Measurements from ENCODE around the gene GRM8. TPM values are rescaled to one million over a fixed set of nuclear protein-coding genes. Genes with fewer than 3 reads are reported as not detected.

Gene GRM8
- total and polyA plus RNA-seq, 10 of the 15 experiments (the other 5 are each of a cell fraction or from before 2014, with no cell fraction given) = 0.33 to 7.1 (median 0.45) TPM; not detected in 2

GRCh38 chr7:126662856-126663255 is 589.9 kb downstream of the GRM8 start:
- H3K4me2 ChIP-seq (ENCODE audit: control insufficient read depth, insufficient read depth) = no peak overlapping the region
- SMC1A ChIA-PET (ENCODE audit: uncharacterized antibody, unreplicated experiment) = interaction anchor here (1.0 to 2.8 kb wide), 13 partner anchors 9 to 212 kb away, joined by 3 to 18 read pairs (median 7); no protein-coding TSS in a partner anchor
- H3K4me1 ChIP-seq (ENCODE audit: control insufficient read depth, insufficient read depth, low read length) = peaks cover 20% of the 10 kb centered on the region
- in situ Hi-C loops (cut with MboI) = no loop called here
- no TSS peak for BruUV-seq (replicated peaks)
- no peak for FAIRE-seq
- H3K4me3 ChIP-seq = no peak overlapping the region
- H3K9me3 ChIP-seq (replicated peaks; ENCODE audit: control insufficient read depth, insufficient read depth, low read length) = peaks cover 26% of the 10 kb centered on the region
- no peaks in the 10 kb centered on the region for H3K27me3 ChIP-seq (replicated peaks in 1 of 2; ENCODE audit: control insufficient read depth in 2 of 2, insufficient read depth in 2 of 2, low read length in 1 of 2)
- CTCF ChIA-PET = interaction anchor here (0.7 to 2.2 kb wide), 12 partner anchors 9 to 95 kb away, joined by 3 to 9 read pairs (median 4); no protein-coding TSS in a partner anchor
- H3K79me2 ChIP-seq (ENCODE audit: control insufficient read depth, insufficient read depth, low read length) = no peaks in the 10 kb centered on the region
- H3K36me3 ChIP-seq (ENCODE audit: control insufficient read depth in 2 of 2, insufficient read depth in 2 of 2, low read length in 1 of 2) = no peaks in the 10 kb centered on the region
- H3K9ac ChIP-seq (ENCODE audit: control insufficient read depth, insufficient read depth, low read length) = no peak overlapping the region
- no peak for ATAC-seq
- TF ChIP-seq EP300 (IDR thresholded peaks at IDR 0.05; ENCODE audit: borderline replicate concordance in 1 of 2, control insufficient read depth in 1 of 2, low read depth in 2 of 2, low read length in 2 of 2) (no peak), RELA (IDR thresholded peaks at IDR 0.05; ENCODE audit: borderline replicate concordance, partially characterized antibody) (no peak), PBX3 (IDR thresholded peaks at IDR 0.05; ENCODE audit: insufficient replicate concordance, low read depth, low read length) (no peak), HCFC1 (IDR thresholded peaks at IDR 0.05; ENCODE audit: low read length) (no peak), RB1 (IDR thresholded peaks at IDR 0.05; ENCODE audit: borderline replicate concordance) (no peak), NFYA (IDR thresholded peaks at IDR 0.05; ENCODE audit: borderline replicate concordance, low read depth, low read length) (no peak), CEBPB (IDR thresholded peaks at IDR 0.05; ENCODE audit: borderline replicate concordance in 1 of 2, low read depth in 2 of 2, low read length in 2 of 2) (no peak), CHD1 (IDR thresholded peaks at IDR 0.05; ENCODE audit: low read depth, low read length) (no peak)
- TF ChIP-seq, protein P1, sequence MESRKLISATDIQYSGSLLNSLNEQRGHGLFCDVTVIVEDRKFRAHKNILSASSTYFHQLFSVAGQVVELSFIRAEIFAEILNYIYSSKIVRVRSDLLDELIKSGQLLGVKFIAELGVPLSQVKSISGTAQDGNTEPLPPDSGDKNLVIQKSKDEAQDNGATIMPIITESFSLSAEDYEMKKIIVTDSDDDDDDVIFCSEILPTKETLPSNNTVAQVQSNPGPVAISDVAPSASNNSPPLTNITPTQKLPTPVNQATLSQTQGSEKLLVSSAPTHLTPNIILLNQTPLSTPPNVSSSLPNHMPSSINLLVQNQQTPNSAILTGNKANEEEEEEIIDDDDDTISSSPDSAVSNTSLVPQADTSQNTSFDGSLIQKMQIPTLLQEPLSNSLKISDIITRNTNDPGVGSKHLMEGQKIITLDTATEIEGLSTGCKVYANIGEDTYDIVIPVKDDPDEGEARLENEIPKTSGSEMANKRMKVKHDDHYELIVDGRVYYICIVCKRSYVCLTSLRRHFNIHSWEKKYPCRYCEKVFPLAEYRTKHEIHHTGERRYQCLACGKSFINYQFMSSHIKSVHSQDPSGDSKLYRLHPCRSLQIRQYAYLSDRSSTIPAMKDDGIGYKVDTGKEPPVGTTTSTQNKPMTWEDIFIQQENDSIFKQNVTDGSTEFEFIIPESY (IDR thresholded peaks at IDR 0.05) = no peak
- TF ChIP-seq, protein P2, sequence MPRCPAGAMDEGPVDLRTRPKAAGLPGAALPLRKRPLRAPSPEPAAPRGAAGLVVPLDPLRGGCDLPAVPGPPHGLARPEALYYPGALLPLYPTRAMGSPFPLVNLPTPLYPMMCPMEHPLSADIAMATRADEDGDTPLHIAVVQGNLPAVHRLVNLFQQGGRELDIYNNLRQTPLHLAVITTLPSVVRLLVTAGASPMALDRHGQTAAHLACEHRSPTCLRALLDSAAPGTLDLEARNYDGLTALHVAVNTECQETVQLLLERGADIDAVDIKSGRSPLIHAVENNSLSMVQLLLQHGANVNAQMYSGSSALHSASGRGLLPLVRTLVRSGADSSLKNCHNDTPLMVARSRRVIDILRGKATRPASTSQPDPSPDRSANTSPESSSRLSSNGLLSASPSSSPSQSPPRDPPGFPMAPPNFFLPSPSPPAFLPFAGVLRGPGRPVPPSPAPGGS (IDR thresholded peaks at IDR 0.05; ENCODE audit: borderline replicate concordance, insufficient read depth, low read depth, low read length, poor library complexity, severe bottlenecking) = no peak
- RAD21 ChIA-PET (ENCODE audit: unreplicated experiment) = interaction anchor here (1.0 to 2.8 kb wide), 8 partner anchors 15 to 213 kb away, joined by 3 to 12 read pairs (median 4); no protein-coding TSS in a partner anchor
- no peak overlapping the region for H2AFZ ChIP-seq (ENCODE audit: control insufficient read depth, low read depth, low read length)
- H4K20me1 ChIP-seq (ENCODE audit: control insufficient read depth, insufficient read depth) = no peaks in the 10 kb centered on the region
- no peak for DNase-seq (ENCODE audit: low read depth, low spot score)
- intact Hi-C loops (cut with micrococcal nuclease; ENCODE audit: unreplicated experiment) = no loop called here
- POLR2A ChIA-PET = interaction anchor here (0.6 to 2.1 kb wide), 8 partner anchors 9 to 37 kb away, joined by 3 to 7 read pairs (median 4); no protein-coding TSS in a partner anchor
- no peak overlapping the region for H3K27ac ChIP-seq (ENCODE audit: control insufficient read depth, insufficient read depth)
- whole genome bisulfite sequencing (ENCODE audit: insufficient coverage, insufficient replicate concordance, low lambda C conversion rate, missing lambda C conversion rate) = 97% methylated on average over 4 of the region's 4 CpGs

Data from GM12878 (cell line).